Muscle of leg (tissue), 11 donors: ENCODE data around the gene ANKEF1. TPM values are rescaled to one million over a fixed set of nuclear protein-coding genes. Genes with fewer than 3 reads are reported as not detected.
A peak's percentile ranks its signal among the peaks of the same experiment; 100 is the strongest.

Experiments used
- DNase-seq: peaks from one replicate; pipeline ENCODE4 v3.0.0; 2013
- H3K27ac ChIP-seq: one replicate; pipeline ENCODE4 v1.5.1; 2013; ENCODE audit warnings: mild to moderate bottlenecking, low read length, control low read depth
- H3K27me3 ChIP-seq: one replicate; pipeline ENCODE4 v1.6.1; 2013; ENCODE audit warnings: low read length; ENCODE audit not compliant: control insufficient read depth, insufficient read depth
- H3K36me3 ChIP-seq: one replicate; pipeline ENCODE4 v1.6.1; 2013; ENCODE audit warnings: low read length; ENCODE audit not compliant: control insufficient read depth, insufficient read depth
- H3K4me1 ChIP-seq: one replicate; pipeline ENCODE4 v1.6.1; 2013; ENCODE audit warnings: low read length; ENCODE audit not compliant: control insufficient read depth, insufficient read depth
- H3K4me3 ChIP-seq: one replicate; pipeline ENCODE4 v1.5.1; 2013; ENCODE audit warnings: low read length, control low read depth
- H3K9me3 ChIP-seq: replicated peaks from 2 replicates; pipeline ENCODE4 v1.6.1; 2013; ENCODE audit warnings: low read depth, low read length; ENCODE audit not compliant: control insufficient read depth
- WGBS: methylation state at CpG from one replicate; pipeline ENCODE4 v1.1.5; 2013; ENCODE audit warnings: missing lambda C conversion rate; ENCODE audit not compliant: insufficient coverage; 5-methylcytosine and 5-hydroxymethylcytosine counted together
- polyA plus RNA-seq, 8 donors: library from polyadenylated mRNA; unstranded; fragments of 120-200 nt; gene quantifications; one replicate each; pipeline versions ENCODE4 v1.2.1 to v1.2.3, GENCODE V29; 2013; ENCODE audit warnings: inconsistent platforms in 1 of 8, low replicate concordance in 1 of 8; ENCODE audit not compliant: insufficient read length in 8 of 8, insufficient read depth in 1 of 8
- total RNA-seq: library from RNA; stranded (reverse); fragments of 120-200 nt; gene quantifications from one replicate; pipeline ENCODE4 v1.2.4, GENCODE V29; 2013

Gene ANKEF1
- total and polyA plus RNA-seq, 9 donors, result 0.99 to 1.2 (median 1.1) TPM

GRCh38 chr20:10061641-10062040, 26.9 kb downstream of the ANKEF1 start:
- Histone ChIP-seq H3K27me3 (no peaks in the 10 kb centered on the region), H3K27ac (no peak overlapping the region), H3K36me3 (no peaks in the 10 kb centered on the region), H3K4me3 (no peak overlapping the region), H3K9me3 (no peaks in the 10 kb centered on the region), H3K4me1 (no peaks in the 10 kb centered on the region)
- DNase-seq, result no peak
- WGBS, result 40% methylated on average over 1 of the region's 2 CpGs

DNA sequence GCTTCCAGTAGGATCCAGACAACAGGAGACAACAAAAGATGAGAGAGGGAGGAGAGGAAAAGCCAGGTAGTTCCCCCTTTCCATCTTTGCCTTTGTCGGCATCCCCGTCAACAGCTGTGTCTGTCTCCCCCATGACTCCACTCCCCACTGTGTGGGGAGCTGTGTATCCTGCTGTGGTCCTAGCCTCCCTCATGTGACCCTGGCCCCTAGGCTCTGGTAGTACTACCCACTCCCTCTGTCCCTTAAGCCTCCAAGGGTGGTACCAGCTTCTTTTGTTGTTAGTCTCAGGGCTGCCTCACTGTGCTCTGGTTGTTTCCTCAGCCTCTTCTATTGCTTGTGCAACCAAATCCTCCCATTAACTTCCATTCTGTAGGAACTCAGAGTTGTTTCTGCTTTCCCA, 28.7 kb downstream of the ANKEF1 start:
- no peak for DNase-seq
- Histone ChIP-seq H3K9me3 (no peaks in the 10 kb centered on the region), H3K27ac (no peak overlapping the region), H3K27me3 (no peaks in the 10 kb centered on the region), H3K4me3 (no peak overlapping the region), H3K4me1 (no peaks in the 10 kb centered on the region), H3K36me3 (no peaks in the 10 kb centered on the region)
- WGBS, result no CpG with 5 or more reads among the region's 2 CpGs

DNA sequence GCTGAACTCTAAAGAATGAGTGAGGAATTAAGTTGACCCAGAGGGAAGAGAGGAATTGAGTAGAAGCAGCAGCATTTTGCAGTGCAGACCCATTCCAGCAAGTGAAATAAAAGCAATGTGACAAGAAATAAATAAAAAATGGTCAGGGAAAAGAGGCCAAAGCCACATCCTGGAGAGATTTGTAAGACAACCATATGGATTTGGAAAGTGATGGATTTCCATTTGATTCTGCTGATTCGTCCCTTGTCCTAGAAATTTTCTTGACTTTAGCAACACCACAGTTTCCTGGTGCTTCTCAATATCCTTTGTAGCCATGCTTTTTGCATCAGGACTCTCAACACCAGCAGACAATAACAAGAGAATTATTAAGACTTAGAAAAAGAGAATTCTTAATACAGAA, 29.8 kb downstream of the ANKEF1 start:
- H3K27me3 ChIP-seq, result no peaks in the 10 kb centered on the region
- H3K4me1 ChIP-seq, result no peaks in the 10 kb centered on the region
- DNase-seq, result no peak
- no peaks in the 10 kb centered on the region for H3K9me3 ChIP-seq
- WGBS, result no CpG with 5 or more reads among the region's 1 CpG
- no peaks in the 10 kb centered on the region for H3K36me3 ChIP-seq
- no peak overlapping the region for H3K27ac ChIP-seq
- no peak overlapping the region for H3K4me3 ChIP-seq

- Histone ChIP-seq H3K36me3 (no peaks in the 10 kb centered on the region), H3K4me1 (no peaks in the 10 kb centered on the region), H3K9me3 (no peaks in the 10 kb centered on the region), H3K27me3 (no peaks in the 10 kb centered on the region), H3K27ac (no peak overlapping the region), H3K4me3 (no peak overlapping the region)
- no peak for DNase-seq
- 100% methylated on average over 3 of the region's 3 CpGs for WGBS
Observed at GRCh38 chr20:10065154-10065833, 30.5 kb downstream of the ANKEF1 start.

DNA sequence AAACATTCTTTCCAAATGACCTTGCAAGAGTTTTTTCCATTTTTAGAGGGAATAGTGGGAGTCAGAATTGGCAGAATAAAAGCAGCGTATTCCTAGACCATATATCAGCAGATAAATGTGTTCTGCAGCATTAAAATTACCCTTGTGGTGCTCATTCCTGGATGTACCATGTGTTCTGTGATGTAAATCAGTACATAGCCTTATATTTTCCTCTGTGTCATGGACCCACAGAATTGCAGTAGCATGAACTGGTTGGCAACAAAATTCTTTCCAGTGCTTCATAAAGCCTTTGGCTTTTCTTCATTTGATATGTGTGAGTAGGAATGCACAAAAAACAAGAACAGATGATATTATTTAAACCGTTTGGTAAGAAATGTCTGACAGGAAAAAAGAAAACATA, 32.5 kb downstream of the ANKEF1 start:
- Histone ChIP-seq H3K9me3 (no peaks in the 10 kb centered on the region), H3K36me3 (no peaks in the 10 kb centered on the region), H3K27me3 (no peaks in the 10 kb centered on the region), H3K4me1 (no peaks in the 10 kb centered on the region), H3K4me3 (no peak overlapping the region), H3K27ac (no peak overlapping the region)
- DNase-seq, result peak; percentile 79
- no CpG with 5 or more reads among the region's 2 CpGs for WGBS

DNA sequence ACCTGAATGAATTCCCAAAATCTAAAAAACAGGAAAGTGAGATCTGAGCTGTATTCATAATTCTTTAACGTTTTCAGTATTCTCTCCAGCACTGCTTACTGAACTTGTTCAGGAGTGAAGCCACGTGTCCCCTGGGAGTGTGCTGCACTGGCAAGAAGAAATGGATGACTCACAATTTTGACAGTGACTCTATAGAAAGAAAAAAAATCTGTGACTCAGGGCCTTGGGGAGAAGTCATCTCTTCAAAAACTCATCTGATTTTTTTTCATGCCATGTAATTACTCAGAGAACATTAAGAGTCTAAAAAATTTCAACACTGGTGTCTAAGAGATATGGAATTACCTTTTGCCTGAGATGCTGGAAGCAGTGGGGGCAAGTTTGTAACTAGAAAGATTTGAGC, 39.7 kb downstream of the ANKEF1 start:
- Histone ChIP-seq H3K9me3 (no peaks in the 10 kb centered on the region), H3K27ac (no peak overlapping the region), H3K4me3 (no peak overlapping the region), H3K4me1 (no peaks in the 10 kb centered on the region), H3K27me3 (no peaks in the 10 kb centered on the region), H3K36me3 (no peaks in the 10 kb centered on the region)
- DNase-seq, result peak; percentile 23
- 60% methylated on average over 1 of the region's 2 CpGs for WGBS

DNA sequence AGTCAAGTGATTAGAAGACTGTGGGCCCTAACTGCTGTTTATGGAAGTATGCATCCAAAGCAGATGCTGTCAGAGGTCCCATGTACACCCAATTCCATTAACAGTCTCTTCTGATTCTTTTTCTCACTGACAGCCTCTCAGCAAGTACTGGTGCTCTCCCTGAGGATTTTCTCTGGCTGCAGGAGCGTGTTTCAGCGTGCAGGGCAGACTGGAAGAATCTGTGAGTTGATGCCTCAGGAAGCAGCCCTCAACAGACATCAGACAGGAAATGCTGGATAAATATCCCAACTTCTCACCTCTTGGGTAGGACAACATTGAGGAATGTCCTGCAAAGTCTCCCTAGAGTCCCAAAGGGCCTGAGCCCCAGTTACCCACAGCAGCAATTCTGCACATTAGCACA, 40.8 kb downstream of the ANKEF1 start:
- no peak overlapping the region for H3K27ac ChIP-seq
- H3K36me3 ChIP-seq, result no peaks in the 10 kb centered on the region

DNA sequence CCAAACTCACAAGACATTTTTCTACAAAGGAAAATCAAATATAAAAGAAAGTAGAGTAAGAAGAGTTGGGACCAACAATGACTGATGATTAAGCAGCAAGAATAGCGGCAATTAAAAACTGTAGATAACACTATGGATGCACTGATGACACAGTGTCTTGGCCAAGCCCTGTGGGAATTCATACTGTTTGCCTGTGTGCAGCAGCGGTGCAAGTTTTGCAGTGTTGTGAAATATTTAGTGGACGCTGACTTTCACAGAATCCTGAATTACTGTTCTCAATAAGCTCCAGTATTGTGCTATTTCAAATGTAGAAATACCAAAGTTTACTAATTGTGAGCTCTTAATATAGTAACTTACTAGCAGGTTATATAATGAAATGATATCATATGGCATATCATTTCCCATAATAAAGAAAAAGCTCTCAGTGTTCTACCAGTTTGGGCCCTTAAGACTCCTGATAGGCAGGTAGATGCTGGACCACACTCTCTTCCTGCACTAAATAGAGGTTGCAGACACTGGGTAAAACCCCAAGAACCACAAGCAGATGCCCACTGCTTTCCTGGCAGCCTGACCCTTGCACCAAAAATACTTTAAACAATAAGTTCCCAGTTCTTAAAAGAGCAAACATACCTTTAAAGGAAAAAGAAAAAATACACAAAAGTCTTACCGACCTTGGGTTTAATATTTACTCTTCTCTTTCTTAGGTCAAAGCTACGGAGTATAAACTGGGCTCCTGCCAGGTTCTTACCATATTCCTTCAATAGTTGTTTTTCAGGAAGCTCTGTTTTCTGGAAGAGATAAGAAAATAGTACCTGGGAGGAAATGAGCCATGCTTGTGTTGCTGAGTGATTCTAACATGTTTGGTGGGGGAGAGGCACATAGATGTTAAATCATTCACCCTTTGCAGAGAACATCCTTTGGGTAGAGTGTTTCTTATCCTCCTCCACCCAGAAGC, 41.6 kb downstream of the ANKEF1 start:
- Histone ChIP-seq H3K27ac (peak overlapping the region; percentile 26), H3K4me1 (no peaks in the 10 kb centered on the region), H3K4me3 (no peak overlapping the region), H3K27me3 (no peaks in the 10 kb centered on the region), H3K36me3 (no peaks in the 10 kb centered on the region), H3K9me3 (no peaks in the 10 kb centered on the region)
- WGBS, result 80% methylated on average over 1 of the region's 5 CpGs
- DNase-seq, result peak; percentile 17

More for the DNA sequence above, 40.8 kb downstream of the ANKEF1 start:
- Histone ChIP-seq H3K27me3 (no peaks in the 10 kb centered on the region), H3K4me3 (no peak overlapping the region), H3K4me1 (no peaks in the 10 kb centered on the region), H3K9me3 (no peaks in the 10 kb centered on the region)
- no peak for DNase-seq
- WGBS, result 20% methylated on average over 2 of the region's 2 CpGs

- H3K27ac ChIP-seq, result peak overlapping the region; percentile 17
- H3K4me1 ChIP-seq, result no peaks in the 10 kb centered on the region
- no peaks in the 10 kb centered on the region for H3K9me3 ChIP-seq
- DNase-seq, result no peak
- H3K4me3 ChIP-seq, result no peak overlapping the region
- WGBS, result 44% methylated on average over 3 of the region's 4 CpGs
- no peaks in the 10 kb centered on the region for H3K36me3 ChIP-seq
- no peaks in the 10 kb centered on the region for H3K27me3 ChIP-seq
Observed at GRCh38 chr20:10077081-10077471, 42.3 kb downstream of the ANKEF1 start.

DNA sequence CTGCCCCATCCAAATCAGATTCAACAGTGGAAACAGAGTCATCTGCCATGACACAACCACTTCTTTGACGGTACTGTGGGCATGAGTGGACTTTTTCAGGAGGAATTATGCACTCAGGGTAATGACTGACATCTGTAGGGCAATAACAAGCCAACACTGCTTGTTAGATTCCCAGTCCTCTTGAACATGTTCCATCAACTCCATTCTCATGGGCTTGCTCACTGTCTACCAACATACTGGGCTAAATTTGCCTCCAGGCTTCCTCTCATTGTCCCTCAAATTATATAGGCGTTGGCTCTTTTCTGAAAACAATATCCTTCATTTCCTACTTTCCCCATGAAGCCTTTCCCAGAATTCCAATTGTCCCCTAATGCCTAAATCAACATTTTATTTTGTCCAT, 43.1 kb downstream of the ANKEF1 start:
- no peak overlapping the region for H3K27ac ChIP-seq
- WGBS, result 67% methylated on average over 2 of the region's 2 CpGs

More for the DNA sequence above, 43.1 kb downstream of the ANKEF1 start:
- no peaks in the 10 kb centered on the region for H3K9me3 ChIP-seq
- no peaks in the 10 kb centered on the region for H3K4me1 ChIP-seq
- H3K36me3 ChIP-seq, result no peaks in the 10 kb centered on the region
- H3K27me3 ChIP-seq, result no peaks in the 10 kb centered on the region
- H3K4me3 ChIP-seq, result no peak overlapping the region
- no peak for DNase-seq
